Measurements from ENCODE around the gene IGSF23. TPM values are rescaled to one million over a fixed set of nuclear protein-coding genes. Genes with fewer than 3 reads are reported as not detected.

The IGSF23 gene
- total RNA-seq, 2 donors from 2014 or later = not detected

GRCh38 chr19:44649578-44650145, 36.3 kb downstream of the IGSF23 start:
- Mint-ChIP-seq H3K36me3 (ENCODE audit: low read depth) (peaks cover 13% of the 10 kb centered on the region), H3K4me1 (no peaks in the 10 kb centered on the region), H3K9me3 (no peaks in the 10 kb centered on the region), H3K27me3 (peaks cover 4% of the 10 kb centered on the region), H3K4me3 (no peak overlapping the region), H3K27ac (no peak overlapping the region)
- no peak for ATAC-seq (replicated peaks)

- no peak for ATAC-seq (replicated peaks)
- Mint-ChIP-seq H3K4me1 (no peaks in the 10 kb centered on the region), H3K36me3 (ENCODE audit: low read depth) (peaks cover 22% of the 10 kb centered on the region), H3K27ac (no peak overlapping the region), H3K9me3 (no peaks in the 10 kb centered on the region), H3K4me3 (no peak overlapping the region), H3K27me3 (no peaks in the 10 kb centered on the region)
Measured at GRCh38 chr19:44653343-44653742, 40.0 kb downstream of the IGSF23 start.

DNA sequence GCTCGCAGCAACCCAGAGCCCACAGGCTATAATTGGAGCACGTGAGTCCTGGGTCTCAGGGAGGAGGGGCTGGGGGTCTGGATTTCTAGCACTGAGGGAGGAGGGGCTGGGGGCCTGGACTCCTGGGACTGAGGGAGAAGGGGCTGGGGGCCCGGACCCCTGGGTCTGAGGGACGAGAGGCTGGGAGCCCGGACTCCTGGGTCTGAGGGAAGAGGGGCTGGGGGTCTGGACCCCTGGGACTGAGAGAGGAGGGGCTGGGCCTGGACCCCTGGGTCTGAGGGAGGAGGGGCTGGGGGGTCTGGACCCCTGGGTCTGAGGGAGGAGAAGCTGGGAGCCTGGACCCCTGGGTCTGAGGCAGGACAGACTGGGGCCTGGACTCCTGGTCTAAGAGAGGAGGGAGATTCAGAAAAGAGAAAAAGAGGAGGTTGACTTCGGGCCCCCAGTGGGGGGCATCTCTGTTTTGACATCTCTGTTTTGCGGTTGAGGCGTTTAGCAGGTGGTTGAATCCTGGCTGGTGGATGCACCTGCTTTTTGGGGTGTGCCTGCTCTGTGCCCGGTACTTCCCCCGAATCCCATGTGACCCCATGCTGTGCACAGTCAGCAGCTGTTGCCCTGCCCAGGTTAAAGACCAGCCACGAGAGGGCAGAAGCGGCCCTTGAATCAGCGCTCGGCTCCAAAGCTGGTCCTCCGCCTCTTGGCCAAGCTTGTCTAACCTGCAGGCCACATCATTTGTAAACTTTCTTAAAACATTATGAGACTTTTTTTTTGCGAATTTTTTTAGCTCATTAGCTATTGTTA, 40.8 kb downstream of the IGSF23 start:
- Mint-ChIP-seq H3K36me3 (ENCODE audit: low read depth) (peaks cover 22% of the 10 kb centered on the region), H3K4me1 (no peaks in the 10 kb centered on the region), H3K27me3 (no peaks in the 10 kb centered on the region), H3K4me3 (no peak overlapping the region), H3K27ac (no peak overlapping the region), H3K9me3 (no peaks in the 10 kb centered on the region)
- ATAC-seq (replicated peaks) = peak; percentile 98

GRCh38 chr19:44657211-44657921, 44.0 kb downstream of the IGSF23 start:
- no peak overlapping the region for H3K27ac Mint-ChIP-seq
- no peaks in the 10 kb centered on the region for H3K27me3 Mint-ChIP-seq
- no peaks in the 10 kb centered on the region for H3K4me1 Mint-ChIP-seq
- ATAC-seq (replicated peaks) = peak; percentile 58
- H3K36me3 Mint-ChIP-seq (ENCODE audit: low read depth) = peaks cover 12% of the 10 kb centered on the region
- no peaks in the 10 kb centered on the region for H3K9me3 Mint-ChIP-seq
- H3K4me3 Mint-ChIP-seq = no peak overlapping the region

DNA sequence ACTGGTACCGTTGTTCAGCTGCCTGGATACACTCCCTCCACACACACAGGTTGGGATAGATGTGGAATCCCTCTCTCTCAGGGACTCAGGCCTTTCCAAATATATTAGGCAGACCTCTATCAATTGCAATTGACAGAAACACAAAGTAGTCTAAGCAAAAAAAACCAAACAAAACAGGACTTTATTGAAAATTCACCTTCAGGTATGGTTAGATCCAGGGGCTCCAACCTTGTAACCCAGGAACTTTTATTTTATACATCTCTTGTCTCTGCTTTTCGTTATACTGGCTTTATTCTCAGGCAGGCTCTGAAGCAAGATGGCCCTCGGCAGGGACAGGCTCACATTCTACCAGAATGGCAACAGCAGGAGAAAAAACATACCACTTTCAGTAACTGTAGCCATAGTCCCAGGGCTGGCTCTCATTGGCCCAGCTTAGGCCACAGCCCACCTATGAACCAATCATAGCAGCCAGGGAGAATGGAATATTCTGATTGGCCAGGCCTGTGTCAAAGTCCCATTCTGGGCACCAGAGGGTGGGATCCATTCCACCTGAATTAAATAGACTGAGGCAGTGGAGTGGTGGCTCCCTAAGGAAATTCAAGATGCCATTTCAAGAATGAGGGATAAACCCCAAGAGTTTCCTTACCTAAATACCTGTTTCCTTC, 44.8 kb downstream of the IGSF23 start:
- Mint-ChIP-seq H3K27me3 (no peaks in the 10 kb centered on the region), H3K9me3 (no peaks in the 10 kb centered on the region), H3K36me3 (ENCODE audit: low read depth) (peaks cover 12% of the 10 kb centered on the region), H3K27ac (no peak overlapping the region), H3K4me3 (no peak overlapping the region), H3K4me1 (no peaks in the 10 kb centered on the region)
- no peak for ATAC-seq (replicated peaks)

GRCh38 chr19:44660081-44660480, 46.7 kb downstream of the IGSF23 start:
- Mint-ChIP-seq H3K27me3 (no peaks in the 10 kb centered on the region), H3K27ac (no peak overlapping the region), H3K4me1 (no peaks in the 10 kb centered on the region), H3K36me3 (ENCODE audit: low read depth) (peaks cover 7% of the 10 kb centered on the region), H3K4me3 (no peak overlapping the region), H3K9me3 (no peaks in the 10 kb centered on the region)
- no peak for ATAC-seq (replicated peaks)

- no peaks in the 10 kb centered on the region for H3K4me1 Mint-ChIP-seq
- H3K27me3 Mint-ChIP-seq = no peaks in the 10 kb centered on the region
- ATAC-seq (replicated peaks) = no peak
- no peaks in the 10 kb centered on the region for H3K9me3 Mint-ChIP-seq
- no peak overlapping the region for H3K27ac Mint-ChIP-seq
- H3K4me3 Mint-ChIP-seq = no peak overlapping the region
- no peaks in the 10 kb centered on the region for H3K36me3 Mint-ChIP-seq (ENCODE audit: low read depth)
Measured at GRCh38 chr19:44661205-44661604, 47.8 kb downstream of the IGSF23 start.

DNA sequence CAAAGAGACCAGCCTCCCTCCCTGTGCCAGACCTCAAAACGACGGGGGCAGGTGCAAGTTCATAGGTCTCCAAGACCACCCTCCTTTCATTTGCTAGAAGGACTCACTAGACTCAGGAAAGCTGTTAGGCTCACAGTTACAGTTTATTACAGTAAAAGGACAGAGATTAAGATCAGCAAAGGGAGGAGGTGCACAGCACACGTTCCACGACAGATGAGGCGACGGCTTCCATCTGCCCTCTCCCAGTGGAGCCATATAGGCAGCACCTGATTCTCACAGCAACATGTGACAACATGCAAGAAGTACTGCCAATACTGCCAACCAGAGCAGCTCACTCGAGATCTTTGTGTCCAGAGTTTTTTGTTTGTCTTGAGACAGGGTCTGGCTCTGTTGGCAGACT, 48.5 kb downstream of the IGSF23 start:
- no peak for ATAC-seq (replicated peaks)
- Mint-ChIP-seq H3K4me1 (no peaks in the 10 kb centered on the region), H3K4me3 (no peak overlapping the region), H3K9me3 (no peaks in the 10 kb centered on the region), H3K27ac (no peak overlapping the region), H3K27me3 (no peaks in the 10 kb centered on the region), H3K36me3 (ENCODE audit: low read depth) (no peaks in the 10 kb centered on the region)

- Mint-ChIP-seq H3K27me3 (no peaks in the 10 kb centered on the region), H3K9me3 (no peaks in the 10 kb centered on the region), H3K4me3 (no peak overlapping the region), H3K27ac (no peak overlapping the region), H3K36me3 (ENCODE audit: low read depth) (no peaks in the 10 kb centered on the region), H3K4me1 (no peaks in the 10 kb centered on the region)
- ATAC-seq (replicated peaks) = no peak
Measured at GRCh38 chr19:44662691-44663385, 49.5 kb downstream of the IGSF23 start.

- no peak for ATAC-seq (replicated peaks)
Measured at GRCh38 chr19:44663996-44664395, 50.6 kb downstream of the IGSF23 start.

DNA sequence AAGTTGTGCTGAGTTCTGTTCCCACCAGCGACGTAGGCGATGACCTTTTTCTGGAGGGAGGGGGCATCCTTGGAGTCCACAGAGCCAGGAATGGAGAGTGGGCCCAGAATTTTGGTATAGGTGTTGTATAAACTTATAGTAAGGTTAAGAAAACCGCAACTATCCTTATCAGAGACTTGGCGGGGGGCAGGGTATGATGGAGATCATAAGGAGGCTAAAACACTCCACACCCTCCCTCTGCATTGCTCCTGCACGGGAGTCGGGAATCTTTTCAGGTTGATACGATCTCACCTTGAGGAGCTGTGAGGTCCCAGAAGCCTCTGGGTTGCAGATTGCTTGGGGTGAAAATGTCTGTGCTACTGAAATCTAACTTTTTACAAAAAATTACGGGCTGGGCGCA, 51.6 kb downstream of the IGSF23 start:
- H3K4me3 Mint-ChIP-seq = no peak overlapping the region
- H3K9me3 Mint-ChIP-seq = no peaks in the 10 kb centered on the region
- H3K27ac Mint-ChIP-seq = no peak overlapping the region
- no peaks in the 10 kb centered on the region for H3K4me1 Mint-ChIP-seq
- H3K27me3 Mint-ChIP-seq = no peaks in the 10 kb centered on the region
- ATAC-seq (replicated peaks) = no peak
- H3K36me3 Mint-ChIP-seq (ENCODE audit: low read depth) = no peaks in the 10 kb centered on the region

More at GRCh38 chr19:44663996-44664395, 50.6 kb downstream of the IGSF23 start:
- H3K27ac Mint-ChIP-seq = no peak overlapping the region
- H3K4me1 Mint-ChIP-seq = no peaks in the 10 kb centered on the region
- H3K9me3 Mint-ChIP-seq = no peaks in the 10 kb centered on the region
- H3K27me3 Mint-ChIP-seq = no peaks in the 10 kb centered on the region
- H3K4me3 Mint-ChIP-seq = no peak overlapping the region
- no peaks in the 10 kb centered on the region for H3K36me3 Mint-ChIP-seq (ENCODE audit: low read depth)

DNA sequence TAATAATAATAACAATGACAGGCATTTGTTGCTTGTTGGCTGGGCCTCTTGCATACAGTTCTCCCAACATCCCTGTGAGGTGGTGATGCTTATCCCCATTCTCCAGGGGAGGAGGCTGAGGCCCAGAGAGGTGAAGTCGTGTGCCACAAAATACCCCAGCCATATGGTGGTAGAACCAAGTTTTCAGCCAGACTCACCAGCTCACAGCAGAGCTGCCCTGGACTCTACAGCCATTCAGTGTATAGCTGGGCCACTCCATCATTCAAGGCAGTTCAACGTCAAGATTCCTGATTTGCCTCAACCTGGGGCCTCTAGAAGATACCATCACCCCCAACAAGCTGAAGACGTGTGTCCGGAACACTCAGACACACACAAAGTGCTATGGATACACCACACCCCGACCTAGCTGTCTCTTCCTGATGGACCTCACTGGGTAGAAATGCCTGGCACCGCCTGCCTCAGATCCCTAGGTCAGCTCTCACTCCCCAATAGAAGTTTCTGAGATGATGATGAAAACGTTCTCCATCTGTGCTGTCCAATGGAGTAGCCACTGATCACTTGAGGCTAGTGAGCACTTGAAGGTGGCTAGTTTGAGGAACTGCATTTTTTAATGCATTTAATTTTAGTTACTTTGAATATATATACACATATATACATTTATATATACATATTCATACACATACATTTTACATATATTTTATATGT, 53.6 kb downstream of the IGSF23 start:
- peak; percentile 28 for ATAC-seq (replicated peaks)
- H3K4me3 Mint-ChIP-seq = no peak overlapping the region
- no peaks in the 10 kb centered on the region for H3K36me3 Mint-ChIP-seq (ENCODE audit: low read depth)
- H3K4me1 Mint-ChIP-seq = no peaks in the 10 kb centered on the region
- H3K27ac Mint-ChIP-seq = no peak overlapping the region
- H3K27me3 Mint-ChIP-seq = no peaks in the 10 kb centered on the region
- H3K9me3 Mint-ChIP-seq = no peaks in the 10 kb centered on the region

DNA sequence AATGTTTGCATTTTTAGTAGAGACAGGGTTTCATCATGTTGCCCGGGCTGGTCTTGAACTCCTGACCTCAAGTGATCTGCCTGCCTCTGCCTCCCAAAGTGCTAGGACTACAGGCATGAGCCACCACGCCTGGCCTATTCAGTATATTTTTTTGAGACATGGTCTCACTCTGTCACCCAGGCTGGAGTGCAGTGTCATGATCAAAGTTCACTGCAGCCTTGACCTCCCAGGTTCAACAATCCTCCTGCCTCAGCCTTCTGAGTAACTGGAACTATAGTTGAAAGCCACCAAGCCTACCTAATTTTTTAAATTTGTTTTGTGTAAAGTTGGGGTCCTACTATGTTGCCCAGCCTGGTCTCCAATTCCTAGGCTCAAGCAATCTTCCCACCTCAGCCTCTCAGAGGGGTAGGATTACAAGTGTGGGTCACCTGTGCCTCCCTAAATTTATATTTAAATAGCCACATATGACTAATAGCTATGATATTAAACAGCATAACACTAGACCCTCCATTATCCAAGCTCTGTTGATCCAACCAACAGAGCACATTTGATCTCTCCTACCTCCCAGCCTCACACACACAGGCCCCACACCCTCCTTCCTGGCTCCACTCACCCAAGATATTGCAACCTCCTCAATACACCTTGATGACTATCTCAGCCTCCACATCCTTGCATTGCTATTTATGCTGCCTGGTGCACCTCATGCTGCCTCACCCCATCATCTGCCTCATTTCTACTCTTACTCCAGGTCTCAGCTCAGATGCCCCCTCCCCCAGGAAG, 55.8 kb downstream of the IGSF23 start:
- Mint-ChIP-seq H3K27ac (no peak overlapping the region), H3K27me3 (no peaks in the 10 kb centered on the region), H3K4me1 (no peaks in the 10 kb centered on the region), H3K4me3 (no peak overlapping the region), H3K9me3 (no peaks in the 10 kb centered on the region), H3K36me3 (ENCODE audit: low read depth) (no peaks in the 10 kb centered on the region)
- ATAC-seq (replicated peaks) = peak; percentile 28

Measured in activated T-helper 17 cell treated with anti-CD3 and anti-CD28 coated beads, Interleukin-2, amount 50 U/mL, for 72 hours (primary cell).